HFF-Myc (cell line): ENCODE results near the gene ZNF385B.

Experiments
- DNase-seq: peaks from one replicate; pipeline ENCODE4 v3.0.0-alpha.2; 2011; ENCODE audit warnings: low read depth; ENCODE audit errors: extremely low read depth
- H3K4me3 ChIP-seq: replicated peaks from 2 replicates; pipeline ENCODE4 v1.5.1; 2011; ENCODE audit warnings: low read depth, mild to moderate bottlenecking, control low read depth, low read length
- TF ChIP-seq, protein P1 (sequence below): IDR thresholded peaks from 2 replicates; pipeline ENCODE4 v1.5.1; 2012; ENCODE audit warnings: mild to moderate bottlenecking, low read depth, low read length, control low read depth; ENCODE audit errors: missing control alignments

ZNF385B gene

DNA sequence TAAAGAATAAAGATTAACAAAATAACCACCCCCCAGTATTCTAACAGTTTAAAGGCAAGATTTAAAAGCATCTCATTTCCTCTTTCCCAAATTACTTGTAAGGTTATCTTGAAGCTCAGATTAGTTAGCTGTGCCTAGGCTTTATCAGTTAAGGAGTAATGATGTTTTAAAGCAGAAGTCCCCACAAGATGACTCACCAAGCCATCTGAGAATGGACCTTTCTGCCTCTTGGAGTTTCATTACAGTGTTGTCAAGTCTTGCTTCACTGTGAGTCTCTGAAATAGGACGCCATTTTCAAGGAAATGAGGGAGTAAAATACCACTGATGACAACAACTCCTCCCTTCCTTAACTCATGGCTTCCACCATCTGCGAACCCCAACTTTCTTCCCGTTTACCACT lies 35.9 kb downstream of the ZNF385B start:
- no peak overlapping the region for H3K4me3 ChIP-seq
- TF ChIP-seq, protein P1, sequence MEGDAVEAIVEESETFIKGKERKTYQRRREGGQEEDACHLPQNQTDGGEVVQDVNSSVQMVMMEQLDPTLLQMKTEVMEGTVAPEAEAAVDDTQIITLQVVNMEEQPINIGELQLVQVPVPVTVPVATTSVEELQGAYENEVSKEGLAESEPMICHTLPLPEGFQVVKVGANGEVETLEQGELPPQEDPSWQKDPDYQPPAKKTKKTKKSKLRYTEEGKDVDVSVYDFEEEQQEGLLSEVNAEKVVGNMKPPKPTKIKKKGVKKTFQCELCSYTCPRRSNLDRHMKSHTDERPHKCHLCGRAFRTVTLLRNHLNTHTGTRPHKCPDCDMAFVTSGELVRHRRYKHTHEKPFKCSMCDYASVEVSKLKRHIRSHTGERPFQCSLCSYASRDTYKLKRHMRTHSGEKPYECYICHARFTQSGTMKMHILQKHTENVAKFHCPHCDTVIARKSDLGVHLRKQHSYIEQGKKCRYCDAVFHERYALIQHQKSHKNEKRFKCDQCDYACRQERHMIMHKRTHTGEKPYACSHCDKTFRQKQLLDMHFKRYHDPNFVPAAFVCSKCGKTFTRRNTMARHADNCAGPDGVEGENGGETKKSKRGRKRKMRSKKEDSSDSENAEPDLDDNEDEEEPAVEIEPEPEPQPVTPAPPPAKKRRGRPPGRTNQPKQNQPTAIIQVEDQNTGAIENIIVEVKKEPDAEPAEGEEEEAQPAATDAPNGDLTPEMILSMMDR = no peak
- no peak for DNase-seq

DNA sequence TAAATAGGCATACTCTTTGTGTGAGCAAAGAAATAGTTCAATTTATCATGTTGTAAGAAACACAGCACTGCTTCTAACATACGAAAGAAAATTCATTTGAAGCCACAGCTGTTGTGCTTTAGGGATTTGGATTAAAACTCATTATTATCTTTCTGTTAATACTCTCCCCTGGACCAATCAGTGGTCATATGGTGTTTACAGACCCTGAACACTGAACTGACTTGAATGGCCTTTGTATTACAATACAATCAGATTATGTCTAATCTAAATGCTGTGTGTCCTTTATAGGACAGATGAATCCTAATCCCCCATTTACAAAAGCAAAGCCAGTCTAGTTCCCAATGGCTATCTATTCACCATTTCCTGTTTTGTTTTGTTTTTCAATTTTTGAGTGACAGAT lies 36.5 kb downstream of the ZNF385B start:
- TF ChIP-seq, protein P1 = no peak
- no peak overlapping the region for H3K4me3 ChIP-seq
- DNase-seq = no peak

DNA sequence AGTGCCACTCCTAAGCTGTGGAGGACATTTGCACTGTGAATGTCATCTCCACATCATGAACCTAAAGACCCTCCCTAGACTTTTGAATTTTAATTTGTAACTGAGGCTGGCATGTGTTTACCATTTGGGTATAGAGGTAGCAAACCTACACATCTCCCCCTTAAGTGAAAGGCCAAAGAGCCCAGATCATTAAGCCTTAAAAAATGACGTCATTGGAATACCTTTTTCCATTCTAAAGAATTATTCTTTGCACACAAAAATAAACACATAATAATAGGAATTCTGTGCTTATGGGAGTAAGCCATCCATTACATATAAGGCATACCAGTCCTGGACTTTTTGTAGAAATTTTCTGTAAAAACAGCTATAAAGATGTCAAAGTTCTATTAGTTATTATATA lies 38.9 kb downstream of the ZNF385B start:
- no peak overlapping the region for H3K4me3 ChIP-seq
- TF ChIP-seq, protein P1 = no peak
- no peak for DNase-seq

DNA sequence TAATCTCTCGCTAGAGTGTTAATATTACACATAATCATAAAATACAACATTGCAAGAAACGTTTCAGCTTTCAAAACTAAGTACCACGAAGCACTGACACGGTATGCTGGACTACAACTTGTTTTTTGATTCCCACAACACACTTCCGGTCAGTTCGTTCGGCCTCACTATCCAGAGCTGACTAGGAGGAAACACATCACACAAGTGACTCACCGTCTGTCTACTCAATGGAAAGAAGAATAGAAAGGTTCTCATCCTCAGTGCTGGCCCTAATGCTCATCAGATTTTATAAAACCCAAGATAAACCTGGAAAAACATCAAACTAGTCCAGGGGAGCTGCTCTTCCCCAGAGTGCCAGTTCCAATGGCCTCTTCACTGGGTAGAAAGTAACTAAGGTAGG lies 42.9 kb downstream of the ZNF385B start:
- TF ChIP-seq, protein P1 = no peak
- no peak for DNase-seq
- no peak overlapping the region for H3K4me3 ChIP-seq

DNA sequence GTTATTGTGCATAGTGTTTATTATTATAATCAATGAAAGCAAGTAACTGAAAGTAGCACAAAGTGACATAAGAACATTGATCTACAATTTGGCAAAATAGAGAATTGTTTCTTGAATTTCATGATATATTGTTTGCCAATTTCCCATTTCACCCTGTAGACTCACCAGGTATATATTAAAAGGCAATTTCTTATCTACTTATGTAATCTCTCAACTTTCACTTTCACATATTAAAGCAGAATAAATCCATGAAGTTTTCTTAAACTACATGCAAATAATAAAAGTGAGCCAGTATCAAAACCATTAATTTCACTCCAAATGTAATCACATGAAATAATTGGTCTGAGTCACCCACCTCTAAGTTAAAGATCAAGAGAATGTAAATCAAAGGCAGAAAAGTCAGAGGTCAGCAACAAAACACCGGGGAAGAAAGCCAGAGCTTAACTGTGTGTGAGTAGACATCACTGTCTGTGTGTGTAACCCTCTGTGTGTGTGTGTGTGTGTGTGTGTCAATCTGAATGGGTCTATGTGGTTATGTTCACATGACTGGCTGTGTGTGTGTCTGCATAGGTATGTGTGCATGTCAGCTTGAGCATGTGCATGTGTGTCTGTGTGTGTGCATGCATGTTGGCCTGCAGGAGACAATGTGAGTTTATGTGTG lies 44.1 kb downstream of the ZNF385B start:
- TF ChIP-seq, protein P1 = no peak
- DNase-seq = no peak
- H3K4me3 ChIP-seq = no peak overlapping the region

DNA sequence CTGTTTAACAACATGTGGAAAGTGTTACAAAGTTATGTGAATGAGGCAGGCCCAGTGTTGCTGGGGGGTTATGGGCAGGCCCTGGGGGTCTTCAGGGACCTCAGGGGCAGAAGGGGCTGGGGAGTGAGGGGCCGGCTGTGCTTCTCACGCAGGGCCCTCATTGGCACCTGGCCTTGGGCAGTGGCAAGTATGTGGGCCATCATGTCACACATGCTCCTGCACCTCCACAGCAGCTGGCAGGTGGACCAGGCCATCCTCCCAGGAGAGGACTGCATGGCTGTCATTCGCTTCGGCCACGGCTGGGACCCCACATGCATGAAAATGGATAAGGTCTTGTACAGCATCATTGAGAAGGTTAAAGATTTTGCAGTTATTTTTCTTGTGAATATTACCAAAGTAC lies 47.4 kb downstream of the ZNF385B start:
- no peak for DNase-seq
- H3K4me3 ChIP-seq = no peak overlapping the region
- TF ChIP-seq, protein P1 = no peak

DNA sequence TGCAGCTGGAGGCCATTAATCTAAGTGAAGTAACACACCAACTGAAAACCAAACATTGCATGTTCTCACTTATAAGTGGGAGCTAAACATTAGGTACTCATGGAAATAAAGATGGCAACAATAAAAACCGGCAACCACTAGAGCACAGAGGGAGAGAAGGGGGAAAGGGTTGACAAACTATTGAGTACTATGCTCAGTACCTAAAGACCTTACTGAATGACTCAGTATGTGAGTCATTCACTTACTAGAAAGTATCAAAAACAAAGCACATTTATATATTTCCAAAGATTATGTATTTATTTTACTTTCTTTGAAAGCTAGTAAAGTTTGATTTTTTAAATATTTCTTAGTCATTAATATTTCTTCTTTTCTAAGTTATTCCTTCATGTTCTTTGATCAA lies 48.9 kb downstream of the ZNF385B start:
- no peak for DNase-seq
- TF ChIP-seq, protein P1 = no peak
- H3K4me3 ChIP-seq = no peak overlapping the region
